ENCODE data around the gene DNAJC5G.

DNAJC5G gene

DNA sequence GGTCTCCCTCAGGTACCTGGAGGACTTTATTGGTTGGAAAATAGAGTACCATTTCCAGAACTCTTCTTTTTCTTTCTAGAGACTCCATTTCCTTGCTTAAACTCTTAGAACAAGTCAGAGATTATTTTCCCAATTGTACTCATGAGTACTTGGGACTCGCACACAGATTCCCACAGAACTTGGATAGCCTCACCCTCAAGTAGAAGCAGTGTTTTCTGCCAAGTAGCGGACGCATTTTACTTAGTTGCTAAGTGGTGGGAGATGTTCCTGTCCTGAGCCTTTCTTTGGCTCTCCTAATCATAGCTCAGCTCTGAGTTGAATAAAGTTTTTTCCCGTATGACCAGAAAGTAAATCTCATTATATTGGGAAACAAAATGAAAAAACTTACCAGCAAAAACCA lies 29.6 kb upstream of the DNAJC5G start:
- H3K27me3 Mint-ChIP-seq: peaks cover 9 to 15% of the 10 kb centered on the region in 2 donors
- ATAC-seq (replicated peaks) (no peak), DNase-seq (no peak)
- peaks cover 0 to 2% of the 10 kb centered on the region in 2 donors for H3K4me1 Mint-ChIP-seq
- H3K27ac Mint-ChIP-seq: no peak overlapping the region
- H3K4me3 Mint-ChIP-seq: no peak overlapping the region
- H3K36me3 Mint-ChIP-seq: peaks cover 39% of the 10 kb centered on the region in 2 donors
- no peaks in the 10 kb centered on the region for H3K9me3 Mint-ChIP-seq

- Mint-ChIP-seq H3K27me3 (peaks cover 21 to 27% of the 10 kb centered on the region in 2 donors), H3K4me3 (no peak overlapping the region), H3K27ac (no peak overlapping the region), H3K4me1 (peaks cover 0 to 4% of the 10 kb centered on the region in 2 donors), H3K36me3 (peaks cover 18 to 19% of the 10 kb centered on the region in 2 donors), H3K9me3 (no peaks in the 10 kb centered on the region)
- no peak for DNase-seq
- ATAC-seq (replicated peaks): no peak
These were observed 27.3 kb upstream of the DNAJC5G start for GRCh38 chr2:27247893-27248292.

DNA sequence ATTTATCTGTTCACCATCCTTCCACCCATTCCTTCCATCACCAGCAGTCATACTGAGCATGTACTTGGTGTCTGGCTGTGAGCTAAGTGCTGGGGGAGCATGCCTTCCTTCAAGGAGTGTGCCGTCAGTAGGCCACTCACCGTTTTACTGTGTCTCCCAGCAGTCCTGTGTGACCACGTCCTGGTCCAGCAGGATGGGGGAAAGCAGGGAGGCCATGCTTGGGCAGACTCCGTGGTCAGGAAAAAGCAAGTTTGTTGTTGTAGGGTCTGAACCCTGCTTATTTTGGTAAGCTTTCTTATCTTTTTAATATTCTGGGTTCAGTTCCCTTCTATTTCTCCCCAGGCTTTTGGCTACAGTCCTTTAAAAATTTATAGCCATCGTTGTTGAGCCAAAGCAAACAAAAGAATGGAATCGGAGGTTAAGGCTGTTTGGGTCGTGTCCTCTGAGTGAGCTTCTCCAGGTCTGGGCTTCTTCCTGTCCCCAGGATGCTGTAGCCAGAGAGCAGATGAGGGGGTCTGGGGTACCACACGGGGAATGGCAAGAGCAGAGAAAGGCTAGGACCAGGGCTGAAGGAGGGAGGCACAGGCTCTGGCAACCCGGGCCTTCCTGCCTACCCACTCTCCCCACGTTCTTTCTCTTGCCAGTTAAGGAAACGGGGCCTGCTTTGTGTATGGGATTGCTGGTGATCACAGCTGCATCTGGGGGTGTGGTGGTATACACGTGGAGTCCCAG lies 25.9 kb upstream of the DNAJC5G start:
- H3K27ac Mint-ChIP-seq: no peak overlapping the region

GRCh38 chr2:27249891-27250651 lies 25.2 kb upstream of the DNAJC5G start:
- peaks cover 0 to 4% of the 10 kb centered on the region in 2 donors for H3K4me1 Mint-ChIP-seq
- H3K27me3 Mint-ChIP-seq: peaks cover 31 to 37% of the 10 kb centered on the region in 2 donors
- no peak overlapping the region for H3K27ac Mint-ChIP-seq

More for the DNA sequence above, 25.9 kb upstream of the DNAJC5G start:
- H3K4me1 Mint-ChIP-seq: peaks cover 0 to 4% of the 10 kb centered on the region in 2 donors
- H3K9me3 Mint-ChIP-seq: no peaks in the 10 kb centered on the region
- ATAC-seq (replicated peaks): no peak
- peaks cover 5 to 8% of the 10 kb centered on the region in 2 donors for H3K36me3 Mint-ChIP-seq
- no peak overlapping the region for H3K4me3 Mint-ChIP-seq
- DNase-seq: no peak
- peaks cover 23 to 30% of the 10 kb centered on the region in 2 donors for H3K27me3 Mint-ChIP-seq

GRCh38 chr2:27250652-27251379 lies 24.4 kb upstream of the DNAJC5G start:
- Mint-ChIP-seq H3K4me1 (peaks cover 0 to 4% of the 10 kb centered on the region in 2 donors), H3K27ac (no peak overlapping the region), H3K4me3 (no peak overlapping the region), H3K9me3 (no peaks in the 10 kb centered on the region), H3K27me3 (peaks cover 33 to 41% of the 10 kb centered on the region in 2 donors), H3K36me3 (no peaks in the 10 kb centered on the region)
- ATAC-seq (replicated peaks) (no peak), DNase-seq (no peak)

More at GRCh38 chr2:27249891-27250651, 25.2 kb upstream of the DNAJC5G start:
- ATAC-seq (replicated peaks): peak; percentile 75 to 78
- Mint-ChIP-seq H3K4me3 (no peak overlapping the region), H3K36me3 (peaks cover 0 to under 1% of the 10 kb centered on the region in 2 donors), H3K9me3 (no peaks in the 10 kb centered on the region)
- peak; percentile 17 for DNase-seq

- no peak overlapping the region for H3K27ac Mint-ChIP-seq
- DNase-seq (no peak), ATAC-seq (replicated peaks) (no peak)
- H3K9me3 Mint-ChIP-seq: no peaks in the 10 kb centered on the region
- peaks cover 42 to 51% of the 10 kb centered on the region in 2 donors for H3K27me3 Mint-ChIP-seq
- peaks cover 0 to 4% of the 10 kb centered on the region in 2 donors for H3K4me1 Mint-ChIP-seq
- H3K4me3 Mint-ChIP-seq: no peak overlapping the region
- no peaks in the 10 kb centered on the region for H3K36me3 Mint-ChIP-seq
These were observed 23.5 kb upstream of the DNAJC5G start for GRCh38 chr2:27251766-27252165.

GRCh38 chr2:27255187-27255586 lies 20.0 kb upstream of the DNAJC5G start:
- Mint-ChIP-seq H3K36me3 (no peaks in the 10 kb centered on the region), H3K27me3 (peaks cover 56 to 69% of the 10 kb centered on the region in 2 donors), H3K9me3 (no peaks in the 10 kb centered on the region), H3K27ac (no peak overlapping the region), H3K4me1 (peaks cover 0 to 4% of the 10 kb centered on the region in 2 donors), H3K4me3 (no peak overlapping the region)
- ATAC-seq (replicated peaks) (no peak), DNase-seq (no peak)

DNA sequence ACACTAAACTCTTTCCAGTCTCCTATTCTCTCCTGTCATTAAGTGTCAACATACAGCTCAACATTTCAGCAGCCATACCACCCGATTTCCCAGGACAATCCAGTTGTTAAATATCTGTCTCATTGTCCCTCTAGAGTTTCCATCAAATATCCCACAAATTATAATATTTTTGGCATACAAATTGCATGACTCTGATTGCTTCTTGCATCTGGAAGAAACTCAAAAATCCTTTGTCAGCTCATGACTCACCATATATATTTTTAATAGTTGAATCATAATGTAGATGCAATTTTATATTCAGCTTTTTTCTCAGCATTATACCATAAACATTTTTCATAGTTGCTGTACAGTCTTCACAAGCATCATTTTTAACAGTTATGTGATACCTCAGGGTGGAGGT lies 19.6 kb upstream of the DNAJC5G start:
- Mint-ChIP-seq H3K9me3 (no peaks in the 10 kb centered on the region), H3K4me1 (peaks cover 0 to 1% of the 10 kb centered on the region in 2 donors), H3K36me3 (no peaks in the 10 kb centered on the region), H3K27me3 (peaks cover 58 to 69% of the 10 kb centered on the region in 2 donors), H3K27ac (no peak overlapping the region), H3K4me3 (no peak overlapping the region)
- DNase-seq: no peak
- ATAC-seq (replicated peaks): no peak

GRCh38 chr2:27256855-27257454 lies 18.3 kb upstream of the DNAJC5G start:
- no peak for ATAC-seq (replicated peaks)
- Mint-ChIP-seq H3K4me1 (peaks cover 8 to 11% of the 10 kb centered on the region in 2 donors), H3K4me3 (no peak overlapping the region), H3K27ac (no peak overlapping the region), H3K27me3 (peaks cover 61 to 70% of the 10 kb centered on the region in 2 donors), H3K36me3 (no peaks in the 10 kb centered on the region), H3K9me3 (no peaks in the 10 kb centered on the region)
- no peak for DNase-seq

- no peak for DNase-seq
- Mint-ChIP-seq H3K27me3 (peaks cover 61 to 72% of the 10 kb centered on the region in 2 donors), H3K4me3 (no peak overlapping the region), H3K4me1 (peaks cover 10 to 12% of the 10 kb centered on the region in 2 donors), H3K27ac (no peak overlapping the region), H3K36me3 (peaks cover 0 to under 1% of the 10 kb centered on the region in 2 donors), H3K9me3 (no peaks in the 10 kb centered on the region)
- no peak for ATAC-seq (replicated peaks)
These were observed 17.2 kb upstream of the DNAJC5G start for GRCh38 chr2:27258051-27258450.

DNA sequence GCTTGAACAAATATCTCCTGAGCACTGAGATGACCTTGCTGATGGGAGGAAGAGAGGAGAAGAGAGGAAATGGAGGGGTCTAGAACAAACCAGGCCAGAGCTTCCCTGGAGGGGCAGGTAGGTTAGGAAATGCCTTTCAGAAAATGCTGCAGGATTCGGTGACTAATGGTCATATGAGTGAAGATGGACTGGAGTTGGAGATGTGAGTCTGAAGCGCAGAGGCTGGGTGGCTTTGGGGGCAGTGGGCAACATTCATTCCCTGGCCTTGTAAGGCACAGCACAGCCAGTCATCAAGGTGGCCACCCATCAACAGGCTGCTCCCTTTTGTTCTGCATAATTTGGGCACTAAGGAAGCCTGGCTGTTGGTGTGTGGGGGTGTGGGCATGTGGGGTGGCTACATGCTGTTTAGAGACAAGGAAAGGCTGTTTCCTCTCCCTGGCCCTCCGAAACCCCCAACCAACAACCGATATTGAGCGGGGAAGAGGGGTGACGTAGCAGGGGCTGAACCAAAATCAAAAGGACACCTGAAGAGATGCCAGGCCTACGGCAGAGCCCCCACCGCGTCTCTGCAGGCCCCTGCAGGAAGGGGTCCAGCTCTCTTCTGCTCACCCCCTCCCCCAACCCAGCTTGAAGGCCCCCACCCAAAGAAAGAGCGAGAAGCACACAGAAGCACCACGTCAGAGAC lies 13.8 kb upstream of the DNAJC5G start:
- peaks cover 24 to 31% of the 10 kb centered on the region in 2 donors for H3K4me1 Mint-ChIP-seq
- DNase-seq (no peak), ATAC-seq (replicated peaks) (no peak)
- peaks cover 2 to 3% of the 10 kb centered on the region in 2 donors for H3K36me3 Mint-ChIP-seq
- peaks cover 62 to 73% of the 10 kb centered on the region in 2 donors for H3K27me3 Mint-ChIP-seq
- H3K4me3 Mint-ChIP-seq: peak overlapping the region; percentile 51 to 78
- H3K27ac Mint-ChIP-seq: peak overlapping the region; percentile 0
- no peaks in the 10 kb centered on the region for H3K9me3 Mint-ChIP-seq

DNA sequence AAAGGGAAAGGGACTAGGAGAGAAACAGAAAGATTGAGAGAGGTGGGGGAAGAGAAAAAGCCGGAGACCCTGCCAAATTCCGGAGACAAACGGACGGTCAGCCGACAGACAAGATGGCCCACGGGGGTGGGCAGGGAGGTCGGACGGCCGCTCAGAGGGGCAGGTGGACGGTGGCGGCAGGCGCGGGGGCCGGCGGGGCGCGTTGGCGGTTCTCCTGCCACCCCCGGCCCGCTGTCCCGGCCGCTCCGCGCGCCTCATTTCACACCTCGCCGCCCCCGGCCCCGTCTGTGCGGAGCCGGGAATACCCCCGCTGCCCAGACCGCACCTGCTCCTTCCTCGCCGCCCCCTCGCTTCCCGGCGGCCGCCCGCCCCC lies 13.3 kb upstream of the DNAJC5G start:
- Mint-ChIP-seq H3K4me3 (peak overlapping the region; percentile 51 to 78), H3K9me3 (no peaks in the 10 kb centered on the region), H3K27ac (peak overlapping the region; percentile 0), H3K36me3 (peaks cover 2 to 3% of the 10 kb centered on the region in 2 donors), H3K27me3 (peaks cover 57 to 68% of the 10 kb centered on the region in 2 donors), H3K4me1 (peaks cover 24 to 31% of the 10 kb centered on the region in 2 donors)
- DNase-seq: no peak
- no peak for ATAC-seq (replicated peaks)

All from stimulated activated naive B cell treated with anti-CD40 and anti-IgM and Interleukin-4, amounts not matched to agents 10 μg/mL and 1 μg/mL and 100 μg/mL, for 72 hours (primary cell).